ENCODE data around the gene BORCS5.

BORCS5 gene

GRCh38 chr12:12436831-12437345, 80.0 kb downstream of the BORCS5 start:
- TF ChIP-seq REST (IDR thresholded peaks at IDR 0.05; ENCODE audit: insufficient read depth in 1 of 2, low read depth in 2 of 2, low read length in 2 of 2) (no peak), FOXP2 (optimal IDR thresholded peaks at IDR 0.05; ENCODE audit: borderline replicate concordance, extremely low read depth, extremely low read length, insufficient read depth) (no peak), TAF1 (IDR thresholded peaks at IDR 0.05; ENCODE audit: borderline replicate concordance, insufficient read depth, low read length) (no peak), SIN3A (IDR thresholded peaks at IDR 0.05; ENCODE audit: borderline replicate concordance, insufficient read depth, low read length) (no peak), POLR2AphosphoS5 (IDR thresholded peaks at IDR 0.05; ENCODE audit: low read depth, low read length) (no peak)

- no peak for TF ChIP-seq POLR2AphosphoS5 (IDR thresholded peaks at IDR 0.05; ENCODE audit: low read depth, low read length)
- TF ChIP-seq FOXP2 (optimal IDR thresholded peaks at IDR 0.05; ENCODE audit: borderline replicate concordance, extremely low read depth, extremely low read length, insufficient read depth), result no peak
- TF ChIP-seq TAF1 (IDR thresholded peaks at IDR 0.05; ENCODE audit: borderline replicate concordance, insufficient read depth, low read length), result no peak
- no peak for TF ChIP-seq SIN3A (IDR thresholded peaks at IDR 0.05; ENCODE audit: borderline replicate concordance, insufficient read depth, low read length)
- no peak for TF ChIP-seq REST (IDR thresholded peaks at IDR 0.05; ENCODE audit: insufficient read depth in 1 of 2, low read depth in 2 of 2, low read length in 2 of 2)
Observed at GRCh38 chr12:12439636-12440035, 82.8 kb downstream of the BORCS5 start.

- TF ChIP-seq FOXP2 (optimal IDR thresholded peaks at IDR 0.05; ENCODE audit: borderline replicate concordance, extremely low read depth, extremely low read length, insufficient read depth) (no peak), SIN3A (IDR thresholded peaks at IDR 0.05; ENCODE audit: borderline replicate concordance, insufficient read depth, low read length) (no peak), POLR2AphosphoS5 (IDR thresholded peaks at IDR 0.05; ENCODE audit: low read depth, low read length) (no peak), TAF1 (IDR thresholded peaks at IDR 0.05; ENCODE audit: borderline replicate concordance, insufficient read depth, low read length) (no peak), REST (IDR thresholded peaks at IDR 0.05; ENCODE audit: insufficient read depth in 1 of 2, low read depth in 2 of 2, low read length in 2 of 2) (no peak)
Observed at GRCh38 chr12:12440784-12441428, 84.0 kb downstream of the BORCS5 start.

GRCh38 chr12:12441429-12441807, 84.5 kb downstream of the BORCS5 start:
- no peak for TF ChIP-seq SIN3A (IDR thresholded peaks at IDR 0.05; ENCODE audit: borderline replicate concordance, insufficient read depth, low read length)
- TF ChIP-seq POLR2AphosphoS5 (IDR thresholded peaks at IDR 0.05; ENCODE audit: low read depth, low read length), result no peak
- TF ChIP-seq FOXP2 (optimal IDR thresholded peaks at IDR 0.05; ENCODE audit: borderline replicate concordance, extremely low read depth, extremely low read length, insufficient read depth), result no peak
- no peak for TF ChIP-seq TAF1 (IDR thresholded peaks at IDR 0.05; ENCODE audit: borderline replicate concordance, insufficient read depth, low read length)
- no peak for TF ChIP-seq REST (IDR thresholded peaks at IDR 0.05; ENCODE audit: insufficient read depth in 1 of 2, low read depth in 2 of 2, low read length in 2 of 2)

Data from PFSK-1 (cell line).